NCI-H2081 treated with DMSO at 0.1 percent for 48 hours (cell line): Measurements from ENCODE around the gene ARID3C.

ENCODE experiments used
- DNase-seq: peaks from one replicate; lab custom pipeline; 2025; lab: John Stamatoyannopoulos, UW

Gene ARID3C

GRCh38 chr9:34594177-34594576, 34.7 kb downstream of the ARID3C start:
- DNase-seq, result no peak

- no peak for DNase-seq
Measured at GRCh38 chr9:34592895-34593601, 35.8 kb downstream of the ARID3C start.

- DNase-seq, result no peak
Measured at GRCh38 chr9:34591917-34592866, 36.7 kb downstream of the ARID3C start.

GRCh38 chr9:34591248-34591916, 37.5 kb downstream of the ARID3C start:
- no peak for DNase-seq

GRCh38 chr9:34590381-34591247, 38.3 kb downstream of the ARID3C start:
- DNase-seq, result no peak

- DNase-seq, result no peak
Measured at GRCh38 chr9:34589636-34590380, 39.1 kb downstream of the ARID3C start, which contains the start of gene CNTFR. Gene CNTFR (minus strand): TSS chr9:34589724. CDS start chr9:34568981, 20,743 bp downstream.

GRCh38 chr9:34588671-34589635, 39.9 kb downstream of the ARID3C start:
- DNase-seq, result no peak

- DNase-seq, result no peak
Measured at GRCh38 chr9:34587271-34587670, 41.6 kb downstream of the ARID3C start.

- no peak for DNase-seq
Measured at GRCh38 chr9:34585946-34586669, 42.8 kb downstream of the ARID3C start.

- no peak for DNase-seq
Measured at GRCh38 chr9:34584970-34585369, 43.9 kb downstream of the ARID3C start.

GRCh38 chr9:34582787-34583186, 46.1 kb downstream of the ARID3C start:
- DNase-seq, result no peak

GRCh38 chr9:34581318-34581717, 47.5 kb downstream of the ARID3C start:
- no peak for DNase-seq

GRCh38 chr9:34580358-34580757, 48.5 kb downstream of the ARID3C start:
- no peak for DNase-seq

GRCh38 chr9:34579808-34580163, 49.1 kb downstream of the ARID3C start:
- no peak for DNase-seq

- no peak for DNase-seq
Measured at GRCh38 chr9:34579104-34579807, 49.6 kb downstream of the ARID3C start.

GRCh38 chr9:34578241-34579103, 50.4 kb downstream of the ARID3C start:
- DNase-seq, result no peak
